Measurements from ENCODE around the gene FHIT. TPM values are rescaled to one million over a fixed set of nuclear protein-coding genes. Genes with fewer than 3 reads are reported as not detected.
"Not testable (repeated sequence)": the region's sequence is repeated elsewhere in the genome, so short reads cannot be mapped to it uniquely, and the experiment has no call there.

Gene FHIT
- total RNA-seq, 4 donors from 2014 or later: 1.6 to 12.9 (median 7.8) TPM

- Histone ChIP-seq H3K9me3 (peaks cover 0 to 17% (median 0%) of the 10 kb centered on the region in 4 donors), H3K27me3 (no peaks in the 10 kb centered on the region), H3K4me3 (no peak overlapping the region), H3K27ac (no peak overlapping the region), H3K36me3 (no peaks in the 10 kb centered on the region), H3K4me1 (no peaks in the 10 kb centered on the region)
- no peak for DNase-seq (ENCODE audit: low spot score in 2 of 2)
- 51 to 66% methylated on average over 3 of the region's 3 CpGs for WGBS, 2 donors
- TF ChIP-seq EP300 (IDR thresholded peaks at IDR 0.05) (no peak), CTCF (IDR thresholded peaks at IDR 0.05) (no peak), POLR2A (IDR thresholded peaks at IDR 0.05) (no peak)
These were observed 260.9 kb downstream of the FHIT start for GRCh38 chr3:60990442-60990730.

- no peak for DNase-seq (ENCODE audit: low spot score in 2 of 2)
- H3K4me1 ChIP-seq: no peaks in the 10 kb centered on the region
- H3K9me3 ChIP-seq: peaks cover 0 to 21% (median 0%) of the 10 kb centered on the region in 4 donors
- no peak for TF ChIP-seq POLR2A (IDR thresholded peaks at IDR 0.05)
- no peak for TF ChIP-seq CTCF (IDR thresholded peaks at IDR 0.05)
- no peak for TF ChIP-seq EP300 (IDR thresholded peaks at IDR 0.05)
- WGBS, 2 donors: 54 to 71% methylated on average over 11 of the region's 11 CpGs
- H3K27me3 ChIP-seq: no peaks in the 10 kb centered on the region
- no peak overlapping the region for H3K27ac ChIP-seq
- H3K36me3 ChIP-seq: no peaks in the 10 kb centered on the region
- no peak overlapping the region for H3K4me3 ChIP-seq
These were observed 261.4 kb downstream of the FHIT start for GRCh38 chr3:60989626-60990441.

- not testable (repeated sequence) for H3K27me3 ChIP-seq; H3K4me3 ChIP-seq; DNase-seq (ENCODE audit: low spot score in 2 of 2); H3K4me1 ChIP-seq; H3K27ac ChIP-seq; H3K36me3 ChIP-seq
- H3K9me3 ChIP-seq: peaks cover 0 to 38% (median 0%) of the 10 kb centered on the region in 4 donors
- WGBS, 2 donors: 95 to 100% methylated on average over 1 of the region's 1 CpG
These were observed 264.1 kb downstream of the FHIT start for GRCh38 chr3:60987191-60987590.

GRCh38 chr3:60986552-60986951, 264.7 kb downstream of the FHIT start:
- no peak for DNase-seq (ENCODE audit: low spot score in 2 of 2)
- Histone ChIP-seq H3K36me3 (no peaks in the 10 kb centered on the region), H3K4me1 (no peaks in the 10 kb centered on the region), H3K9me3 (peaks cover 0 to 38% (median 0%) of the 10 kb centered on the region in 4 donors), H3K27me3 (no peaks in the 10 kb centered on the region), H3K4me3 (no peak overlapping the region), H3K27ac (no peak overlapping the region)
- TF ChIP-seq POLR2A (IDR thresholded peaks at IDR 0.05) (no peak), CTCF (IDR thresholded peaks at IDR 0.05) (no peak), EP300 (IDR thresholded peaks at IDR 0.05) (no peak)
- 85 to 88% methylated on average over 3 of the region's 3 CpGs for WGBS, 2 donors

- H3K27ac ChIP-seq: no peak overlapping the region
- H3K4me3 ChIP-seq: no peak overlapping the region
- H3K9me3 ChIP-seq: peaks cover 0 to 38% (median 0%) of the 10 kb centered on the region in 4 donors
- WGBS, 2 donors: 94 to 96% methylated on average over 1 of the region's 1 CpG
- TF ChIP-seq EP300 (IDR thresholded peaks at IDR 0.05) (no peak), CTCF (IDR thresholded peaks at IDR 0.05) (no peak), POLR2A (IDR thresholded peaks at IDR 0.05) (no peak)
- no peaks in the 10 kb centered on the region for H3K27me3 ChIP-seq
- no peaks in the 10 kb centered on the region for H3K36me3 ChIP-seq
- no peak for DNase-seq (ENCODE audit: low spot score in 2 of 2)
- H3K4me1 ChIP-seq: no peaks in the 10 kb centered on the region
These were observed 267.3 kb downstream of the FHIT start for GRCh38 chr3:60983906-60984305.
